GM08714 (cell line): ENCODE data around the gene RPTOR.
"Not testable (repeated sequence)": the region's sequence is repeated elsewhere in the genome, so short reads cannot be mapped to it uniquely, and the experiment has no call there.

Source experiments
- H3K4me3 ChIP-seq: fragments of 200-500 bp; sonication (Bioruptor generic); 2 replicates; pipeline ENCODE4 v1.5.1; 2014; ENCODE audit warnings: mild to moderate bottlenecking, low read length, inconsistent platforms
- ZNF274 ChIP-seq: IDR thresholded peaks from 2 replicates; pipeline ENCODE4 v1.6.1; 2012; ENCODE audit warnings: mild to moderate bottlenecking, low read depth, low read length

The RPTOR gene

GRCh38 chr17:80873307-80873951, 328.8 kb downstream of the RPTOR start:
- H3K4me3 ChIP-seq: no peak overlapping the region
- no peak for TF ChIP-seq ZNF274

GRCh38 chr17:80874866-80875445, 330.3 kb downstream of the RPTOR start:
- H3K4me3 ChIP-seq: no peak overlapping the region
- no peak for TF ChIP-seq ZNF274

- not testable (repeated sequence) for H3K4me3 ChIP-seq
These were observed 330.9 kb downstream of the RPTOR start for GRCh38 chr17:80875480-80875995.

- H3K4me3 ChIP-seq: peak overlapping the region; percentile 31; the same call in 1 of the 2 replicates
These were observed 331.9 kb downstream of the RPTOR start for GRCh38 chr17:80876456-80876949.

GRCh38 chr17:80876950-80877728, 332.5 kb downstream of the RPTOR start:
- TF ChIP-seq ZNF274: no peak
- H3K4me3 ChIP-seq: peak overlapping the region; percentile 31; the same call in 1 of the 2 replicates

- H3K4me3 ChIP-seq: no peak overlapping the region; the same call in 1 of the 2 replicates
- TF ChIP-seq ZNF274: no peak
These were observed 333.2 kb downstream of the RPTOR start for GRCh38 chr17:80877729-80878303.

GRCh38 chr17:80878876-80879722, 334.5 kb downstream of the RPTOR start:
- no peak for TF ChIP-seq ZNF274
- no peak overlapping the region for H3K4me3 ChIP-seq

GRCh38 chr17:80879723-80880647, 335.3 kb downstream of the RPTOR start:
- no peak overlapping the region for H3K4me3 ChIP-seq
- TF ChIP-seq ZNF274: no peak

GRCh38 chr17:80880648-80880985, 336.0 kb downstream of the RPTOR start:
- no peak overlapping the region for H3K4me3 ChIP-seq
- TF ChIP-seq ZNF274: no peak

- TF ChIP-seq ZNF274: no peak
- no peak overlapping the region for H3K4me3 ChIP-seq
These were observed 336.7 kb downstream of the RPTOR start for GRCh38 chr17:80881306-80881705.

GRCh38 chr17:80882323-80882722, 337.7 kb downstream of the RPTOR start:
- no peak overlapping the region for H3K4me3 ChIP-seq
- TF ChIP-seq ZNF274: no peak

- TF ChIP-seq ZNF274: no peak
- H3K4me3 ChIP-seq: no peak overlapping the region
These were observed 338.5 kb downstream of the RPTOR start for GRCh38 chr17:80882926-80883685.
